HG03025 (cell line): Measurements from ENCODE around the gene ITK.
"Not testable (repeated sequence)": the region's sequence is repeated elsewhere in the genome, so short reads cannot be mapped to it uniquely, and the experiment has no call there.

Source experiments
- ATAC-seq: cut with Tn5 transposase; IDR thresholded peaks from one replicate; pipeline ENCODE4 v1.9.1; 2021; ENCODE audit warnings: mild to moderate bottlenecking, moderate library complexity; ENCODE audit not compliant: unreplicated experiment, low FRiP score

The ITK gene

GRCh38 chr5:157233515-157233914 lies 52.9 kb downstream of the ITK start:
- no peak for ATAC-seq

GRCh38 chr5:157236423-157236822 lies 55.8 kb downstream of the ITK start:
- ATAC-seq: no peak

- ATAC-seq: no peak
These were observed 60.8 kb downstream of the ITK start for GRCh38 chr5:157241483-157241882.

- not testable (repeated sequence) for ATAC-seq
These were observed 64.1 kb downstream of the ITK start for GRCh38 chr5:157244704-157245103.

GRCh38 chr5:157245476-157245875 lies 64.8 kb downstream of the ITK start:
- no peak for ATAC-seq

- no peak for ATAC-seq
These were observed 65.2 kb downstream of the ITK start for GRCh38 chr5:157245886-157246285.

GRCh38 chr5:157247267-157247666 lies 66.6 kb downstream of the ITK start:
- no peak for ATAC-seq

GRCh38 chr5:157248821-157249470 lies 68.3 kb downstream of the ITK start:
- no peak for ATAC-seq

- ATAC-seq: peak; percentile 75
These were observed 72.2 kb downstream of the ITK start for GRCh38 chr5:157252711-157253465.

GRCh38 chr5:157253547-157253946 lies 72.9 kb downstream of the ITK start:
- peak; percentile 44 for ATAC-seq

- ATAC-seq: no peak
These were observed 77.8 kb downstream of the ITK start for GRCh38 chr5:157258450-157258849.

- no peak for ATAC-seq
These were observed 79.1 kb downstream of the ITK start for GRCh38 chr5:157259699-157260098.

- ATAC-seq: no peak
These were observed 83.0 kb downstream of the ITK start for GRCh38 chr5:157263496-157264090.

GRCh38 chr5:157265714-157266285 lies 85.2 kb downstream of the ITK start, which contains the start of gene CYFIP2:
Gene CYFIP2, plus strand, starts transcription at chr5:157266123. Its CDS starts 19,239 bp downstream, at chr5:157285362.
- peak; percentile 80 for ATAC-seq

- ATAC-seq: peak; percentile 58
These were observed 85.8 kb downstream of the ITK start for GRCh38 chr5:157266286-157267007.

- ATAC-seq: no peak
These were observed 86.4 kb downstream of the ITK start for GRCh38 chr5:157267025-157267424.

GRCh38 chr5:157267761-157268480 lies 87.3 kb downstream of the ITK start:
- no peak for ATAC-seq

- no peak for ATAC-seq
These were observed 88.6 kb downstream of the ITK start for GRCh38 chr5:157269165-157269671.

- ATAC-seq: no peak
These were observed 89.2 kb downstream of the ITK start for GRCh38 chr5:157269761-157270272.
